GM19463 (cell line): ENCODE results near the gene RESP18.

ENCODE experiments used
- ATAC-seq: cut with Tn5 transposase; IDR thresholded peaks from one replicate; pipeline ENCODE4 v1.9.1; 2021; ENCODE audit warnings: mild to moderate bottlenecking, moderate library complexity; ENCODE audit not compliant: unreplicated experiment

RESP18 gene

DNA sequence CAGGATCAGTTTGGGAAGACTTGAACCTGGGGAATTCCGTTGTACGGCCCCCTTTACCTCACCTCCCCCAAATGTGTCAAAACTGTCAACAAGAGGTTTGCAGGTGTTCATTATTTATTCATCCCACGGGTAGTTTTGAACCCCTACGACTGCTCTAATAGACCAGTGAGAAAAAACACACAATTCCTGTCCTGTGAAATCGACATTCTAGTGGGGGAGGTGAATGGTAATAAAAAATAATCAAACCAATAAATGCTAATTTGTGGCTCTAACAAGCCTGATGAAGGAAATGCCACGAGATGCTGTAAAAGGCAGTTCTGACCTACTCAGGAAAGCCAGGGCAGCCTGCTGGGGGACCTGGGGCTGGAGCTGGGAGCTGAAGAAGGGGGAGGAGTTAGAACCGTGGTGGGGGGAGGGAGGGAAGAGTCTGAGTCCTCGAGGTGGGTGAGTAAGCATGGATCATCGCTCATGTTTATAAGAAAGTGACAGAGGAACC is 53.8 kb downstream of the RESP18 start:
- ATAC-seq, result no peak

DNA sequence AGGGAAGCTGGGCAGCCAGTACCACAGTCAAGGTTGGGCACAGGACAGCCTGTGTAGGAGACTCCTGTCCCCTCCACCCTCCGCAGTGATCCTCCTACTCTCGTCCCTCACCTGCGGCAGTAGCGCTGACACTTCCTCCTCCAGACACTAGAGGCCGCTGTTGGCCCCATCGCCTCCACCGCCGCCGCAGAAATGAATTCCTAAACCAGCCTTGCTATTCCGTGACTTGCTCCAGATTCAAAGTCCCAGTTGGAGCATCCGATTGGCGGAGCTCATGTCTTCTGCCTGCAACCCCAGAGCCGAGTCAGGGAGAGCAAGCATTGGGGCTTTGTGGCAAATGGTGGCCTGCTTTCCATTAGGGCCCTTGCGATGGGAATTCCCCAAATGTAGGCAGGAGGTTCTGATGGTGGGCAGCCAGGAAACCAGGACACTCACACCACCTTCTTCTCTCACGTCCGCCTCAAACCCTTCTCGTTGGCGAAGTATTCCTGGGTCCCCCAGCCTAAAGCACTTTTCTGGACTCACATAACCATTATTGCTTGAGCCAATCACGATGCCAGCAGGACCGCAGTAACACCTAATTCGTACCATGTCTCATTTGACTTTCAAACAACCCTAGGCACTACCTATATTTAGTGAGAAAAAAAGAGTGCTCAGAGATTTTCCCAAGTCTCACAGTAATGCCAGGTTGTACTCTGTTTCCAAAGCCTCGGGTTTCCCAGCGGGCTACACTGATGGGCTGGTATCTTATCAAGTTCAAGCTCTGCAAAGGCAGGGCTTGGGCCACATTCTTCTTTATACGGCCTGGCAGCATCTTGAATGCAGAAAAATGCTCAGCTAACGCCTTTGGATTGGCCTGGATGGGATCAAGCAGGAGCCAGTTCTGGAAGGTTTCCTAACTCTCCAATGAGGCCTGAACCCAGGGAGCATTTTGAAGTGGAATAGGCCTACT is 54.6 kb downstream of the RESP18 start:
- no peak for ATAC-seq
